Gastroesophageal sphincter (tissue), 3 donors: ENCODE data around the gene USP11.

Experiments used
- CTCF ChIP-seq, 4 experiments: fragments of 200-600 bp in 2 of 4; fragments of 450-650 bp in 2 of 4; sonication (generic) in 1 of 4; IDR thresholded peaks; one replicate each; pipeline ENCODE4 v1.5.1; 2017 to 2019; ENCODE audit warnings: antibody characterized with exemption in 4 of 4, mild to moderate bottlenecking in 2 of 4, moderate library complexity in 2 of 4
- EP300 ChIP-seq: sonication (generic); formaldehyde crosslinking; IDR thresholded peaks from one replicate; pipeline ENCODE4 v1.6.1; 2017; ENCODE audit warnings: antibody characterized with exemption, mild to moderate bottlenecking
- POLR2AphosphoS5 ChIP-seq: sonication (generic); formaldehyde crosslinking; IDR thresholded peaks from one replicate; pipeline ENCODE4 v1.6.1; 2017; ENCODE audit warnings: antibody characterized with exemption

- no peak for TF ChIP-seq CTCF (IDR thresholded peaks at IDR 0.05)
- TF ChIP-seq POLR2AphosphoS5, result no peak
- TF ChIP-seq EP300, result no peak
These were observed 33.8 kb downstream of the USP11 start for GRCh38 chrX:47266643-47267042.
